ENCODE measurements around the gene PALM3. TPM values are rescaled to one million over a fixed set of nuclear protein-coding genes. Genes with fewer than 3 reads are reported as not detected.

The PALM3 gene
- total RNA-seq, 1 experiment from 2014 or later = 21.8 TPM

DNA sequence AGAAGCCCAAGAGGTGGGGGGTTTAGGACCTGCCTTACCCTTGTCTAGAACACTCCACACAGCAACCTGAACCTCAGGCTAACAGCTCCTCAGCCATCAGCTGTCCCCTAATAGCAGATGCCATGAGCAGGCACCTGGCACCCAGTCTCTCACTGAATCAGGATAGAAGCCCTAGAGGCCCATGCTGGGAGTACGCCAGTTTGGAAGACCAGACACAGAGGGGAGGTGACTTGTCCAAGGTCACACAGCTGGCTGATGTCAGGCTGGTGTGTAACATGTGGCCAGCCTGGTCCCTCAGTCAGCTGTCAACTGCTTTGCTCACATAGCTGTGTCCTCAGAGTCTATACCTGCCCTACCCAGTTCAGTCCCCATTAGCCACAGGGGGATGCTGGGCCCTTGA, 41.4 kb upstream of the PALM3 start:
- Histone ChIP-seq H3K27me3 (replicated peaks; ENCODE audit: insufficient read depth, low read depth, low read length, poor library complexity) (no peaks in the 10 kb centered on the region), H3K27ac (ENCODE audit: low read depth, low read length, poor library complexity, severe bottlenecking) (no peak overlapping the region), H3K4me3 (ENCODE audit: low read depth, low read length, poor library complexity, severe bottlenecking) (no peak overlapping the region), H3K9me3 (ENCODE audit: low read depth, low read length, poor library complexity, severe bottlenecking) (no peaks in the 10 kb centered on the region), H3K36me3 (ENCODE audit: insufficient read depth, low read length, poor library complexity, severe bottlenecking) (peaks cover 4% of the 10 kb centered on the region), H3K4me1 (ENCODE audit: insufficient read depth, low read length, poor library complexity, severe bottlenecking) (no peaks in the 10 kb centered on the region)
- POLR2A ChIA-PET (ENCODE audit: low non-redundant PET) = no interaction called here
- TF ChIP-seq EZH2 (IDR thresholded peaks at IDR 0.05; ENCODE audit: borderline replicate concordance, low read depth, low read length, poor library complexity, severe bottlenecking) = no peak
- TF ChIP-seq, protein P1, sequence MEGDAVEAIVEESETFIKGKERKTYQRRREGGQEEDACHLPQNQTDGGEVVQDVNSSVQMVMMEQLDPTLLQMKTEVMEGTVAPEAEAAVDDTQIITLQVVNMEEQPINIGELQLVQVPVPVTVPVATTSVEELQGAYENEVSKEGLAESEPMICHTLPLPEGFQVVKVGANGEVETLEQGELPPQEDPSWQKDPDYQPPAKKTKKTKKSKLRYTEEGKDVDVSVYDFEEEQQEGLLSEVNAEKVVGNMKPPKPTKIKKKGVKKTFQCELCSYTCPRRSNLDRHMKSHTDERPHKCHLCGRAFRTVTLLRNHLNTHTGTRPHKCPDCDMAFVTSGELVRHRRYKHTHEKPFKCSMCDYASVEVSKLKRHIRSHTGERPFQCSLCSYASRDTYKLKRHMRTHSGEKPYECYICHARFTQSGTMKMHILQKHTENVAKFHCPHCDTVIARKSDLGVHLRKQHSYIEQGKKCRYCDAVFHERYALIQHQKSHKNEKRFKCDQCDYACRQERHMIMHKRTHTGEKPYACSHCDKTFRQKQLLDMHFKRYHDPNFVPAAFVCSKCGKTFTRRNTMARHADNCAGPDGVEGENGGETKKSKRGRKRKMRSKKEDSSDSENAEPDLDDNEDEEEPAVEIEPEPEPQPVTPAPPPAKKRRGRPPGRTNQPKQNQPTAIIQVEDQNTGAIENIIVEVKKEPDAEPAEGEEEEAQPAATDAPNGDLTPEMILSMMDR (conservative IDR thresholded peaks at IDR 0.05; ENCODE audit: low read depth, low read length) = no peak
- DNase-seq (ENCODE audit: low spot score) = no peak
- intact Hi-C loops (cut with micrococcal nuclease; ENCODE audit: unreplicated experiment) = no loop called here
- no TSS peak for BruUV-seq (replicated peaks)
- CTCF ChIA-PET = no interaction called here

DNA sequence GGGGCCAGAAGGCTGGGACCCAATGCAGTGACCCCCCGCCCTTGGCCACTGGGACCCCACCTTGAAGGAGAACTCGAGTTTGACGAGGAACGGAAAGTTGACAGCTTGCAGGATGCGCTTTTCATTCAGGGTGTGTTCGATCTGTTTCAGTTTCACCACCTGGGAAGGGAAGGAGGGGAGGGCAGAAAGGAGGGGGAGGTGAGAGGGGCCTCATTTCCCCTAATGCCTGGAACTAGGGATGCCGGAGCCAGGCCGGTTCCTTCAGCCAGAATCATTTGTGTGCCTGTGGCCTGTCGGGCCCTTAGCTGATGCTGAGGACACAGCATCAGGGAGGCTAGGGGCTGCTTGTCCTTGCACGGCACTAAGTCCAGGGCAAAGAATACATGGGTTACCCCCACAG, 40.9 kb upstream of the PALM3 start:
- H3K27me3 ChIP-seq (replicated peaks; ENCODE audit: insufficient read depth, low read depth, low read length, poor library complexity) = no peaks in the 10 kb centered on the region
- ChIA-PET CTCF (interaction anchor here (0.6 kb wide), 2 partner anchors 13 to 58 kb away, joined by 3 to 9 read pairs; no protein-coding TSS in a partner anchor), POLR2A (ENCODE audit: low non-redundant PET) (no interaction called here)
- peaks cover 4% of the 10 kb centered on the region for H3K36me3 ChIP-seq (ENCODE audit: insufficient read depth, low read length, poor library complexity, severe bottlenecking)
- H3K4me3 ChIP-seq (ENCODE audit: low read depth, low read length, poor library complexity, severe bottlenecking) = no peak overlapping the region
- BruUV-seq (replicated peaks) = no TSS peak
- H3K27ac ChIP-seq (ENCODE audit: low read depth, low read length, poor library complexity, severe bottlenecking) = no peak overlapping the region
- no peaks in the 10 kb centered on the region for H3K4me1 ChIP-seq (ENCODE audit: insufficient read depth, low read length, poor library complexity, severe bottlenecking)
- no peak for DNase-seq (ENCODE audit: low spot score)
- no peaks in the 10 kb centered on the region for H3K9me3 ChIP-seq (ENCODE audit: low read depth, low read length, poor library complexity, severe bottlenecking)
- intact Hi-C loops (cut with micrococcal nuclease; ENCODE audit: unreplicated experiment) = no loop called here
- no peak for TF ChIP-seq EZH2 (IDR thresholded peaks at IDR 0.05; ENCODE audit: borderline replicate concordance, low read depth, low read length, poor library complexity, severe bottlenecking)
- TF ChIP-seq, protein P1 (conservative IDR thresholded peaks at IDR 0.05; ENCODE audit: low read depth, low read length) = no peak

DNA sequence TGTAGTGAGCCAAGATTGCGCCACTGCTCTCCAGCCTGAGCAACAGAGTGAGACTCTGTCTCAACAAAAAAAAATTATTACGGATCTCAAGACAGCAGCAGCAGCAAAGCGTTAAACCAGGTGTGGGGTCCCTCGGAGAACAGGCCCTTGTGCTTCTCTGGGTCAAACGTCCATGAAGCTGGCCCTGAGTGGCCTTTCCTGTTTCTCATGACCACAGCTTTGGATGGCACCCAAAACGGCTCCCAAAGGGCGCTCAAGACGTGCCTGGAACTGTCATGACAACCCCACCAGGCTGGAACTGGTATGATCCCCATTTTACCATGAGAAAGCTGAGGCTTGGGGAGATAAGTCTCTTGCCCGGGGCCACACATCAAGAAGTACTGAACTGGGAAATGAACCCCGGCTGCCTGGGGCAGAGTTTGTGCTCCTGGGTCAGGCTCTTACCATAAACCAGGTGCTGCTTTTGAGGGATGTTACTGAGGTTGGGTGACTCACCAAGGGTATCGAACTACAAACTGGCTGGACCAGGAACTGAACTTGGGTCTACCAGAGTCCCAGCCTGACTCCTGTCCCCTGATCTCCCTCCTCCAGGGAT, 40.3 kb upstream of the PALM3 start:
- no peak for DNase-seq (ENCODE audit: low spot score)
- Histone ChIP-seq H3K4me3 (ENCODE audit: low read depth, low read length, poor library complexity, severe bottlenecking) (no peak overlapping the region), H3K36me3 (ENCODE audit: insufficient read depth, low read length, poor library complexity, severe bottlenecking) (peaks cover 6% of the 10 kb centered on the region), H3K27ac (ENCODE audit: low read depth, low read length, poor library complexity, severe bottlenecking) (no peak overlapping the region), H3K4me1 (ENCODE audit: insufficient read depth, low read length, poor library complexity, severe bottlenecking) (no peaks in the 10 kb centered on the region), H3K9me3 (ENCODE audit: low read depth, low read length, poor library complexity, severe bottlenecking) (no peaks in the 10 kb centered on the region), H3K27me3 (replicated peaks; ENCODE audit: insufficient read depth, low read depth, low read length, poor library complexity) (no peaks in the 10 kb centered on the region)
- ChIA-PET POLR2A (ENCODE audit: low non-redundant PET) (no interaction called here), CTCF (interaction anchor here (0.6 kb wide), 2 partner anchors 14 to 58 kb away, joined by 3 to 9 read pairs; no protein-coding TSS in a partner anchor)
- intact Hi-C loops (cut with micrococcal nuclease; ENCODE audit: unreplicated experiment) = no loop called here
- no peak for TF ChIP-seq EZH2 (IDR thresholded peaks at IDR 0.05; ENCODE audit: borderline replicate concordance, low read depth, low read length, poor library complexity, severe bottlenecking)
- TF ChIP-seq, protein P1 (conservative IDR thresholded peaks at IDR 0.05; ENCODE audit: low read depth, low read length) = no peak
- no TSS peak for BruUV-seq (replicated peaks)
